Right renal cortex interstitium (tissue), 3 donors: ENCODE results near the gene KCNC4. TPM values are rescaled to one million over a fixed set of nuclear protein-coding genes. Genes with fewer than 3 reads are reported as not detected.

ENCODE experiments used
- DNase-seq, 3 donors: peaks; one replicate each; pipeline ENCODE4 v3.0.0-alpha.2; 2013; ENCODE audit warnings: low read depth in 3 of 3, low spot score in 2 of 3
- polyA plus RNA-seq, 3 donors: library from polyadenylated mRNA; unstranded; fragments of 120-200 nt; gene quantifications; one replicate each; pipeline ENCODE4 v1.2.1, GENCODE V29; 2013; ENCODE audit not compliant: insufficient read length in 3 of 3

The KCNC4 gene
- polyA plus RNA-seq, 3 donors = 4.0 to 4.4 (median 4.3) TPM

- DNase-seq = no peak
These were observed 22.0 kb upstream of the KCNC4 start for GRCh38 chr1:110188035-110188618.

GRCh38 chr1:110189181-110189580 is 20.9 kb upstream of the KCNC4 start:
- DNase-seq = no peak

- no peak for DNase-seq
These were observed 19.7 kb upstream of the KCNC4 start for GRCh38 chr1:110190282-110190929.

- DNase-seq = no peak
These were observed 17.6 kb upstream of the KCNC4 start for GRCh38 chr1:110192541-110192940.

- no peak for DNase-seq
These were observed 14.9 kb upstream of the KCNC4 start for GRCh38 chr1:110195196-110195595.

GRCh38 chr1:110196917-110197765 is 13.0 kb upstream of the KCNC4 start:
- DNase-seq = no peak

- no peak for DNase-seq
These were observed 12.0 kb upstream of the KCNC4 start for GRCh38 chr1:110197905-110198629.

- no peak for DNase-seq
These were observed 11.4 kb upstream of the KCNC4 start for GRCh38 chr1:110198746-110199145.

- DNase-seq = no peak
These were observed 9.9 kb upstream of the KCNC4 start for GRCh38 chr1:110200190-110200589.

- DNase-seq = no peak
These were observed 9.4 kb upstream of the KCNC4 start for GRCh38 chr1:110200666-110201065.

- no peak for DNase-seq
These were observed 8.8 kb upstream of the KCNC4 start for GRCh38 chr1:110201157-110201825.

- DNase-seq = peak in 1 of 3 donors; percentile 66
These were observed 7.0 kb upstream of the KCNC4 start for GRCh38 chr1:110203021-110203661.

GRCh38 chr1:110205156-110205555 is 5.0 kb upstream of the KCNC4 start:
- no peak for DNase-seq

GRCh38 chr1:110205591-110206155 is 4.4 kb upstream of the KCNC4 start:
- no peak for DNase-seq

GRCh38 chr1:110206261-110206920 is 3.7 kb upstream of the KCNC4 start:
- DNase-seq = no peak

- DNase-seq = no peak
These were observed 2.3 kb upstream of the KCNC4 start for GRCh38 chr1:110207831-110208230.

GRCh38 chr1:110208916-110209645 is 1.0 kb upstream of the KCNC4 start:
- DNase-seq = no peak
